OCI-LY1 (cell line): ENCODE results near the gene AFAP1.

Source experiments
- H2AFZ ChIP-seq: fragments of 200-600 bp; sonication (generic), shearing (Covaris generic); 2 replicates; pipeline ENCODE4 v1.6.0; 2014; ENCODE audit warnings: antibody characterized with exemption, mild to moderate bottlenecking, low read length
- H3F3A ChIP-seq: fragments of 200-600 bp; sonication (generic), shearing (Covaris generic); 2 replicates; pipeline ENCODE4 v1.6.0; 2014; ENCODE audit warnings: mild to moderate bottlenecking, antibody characterized with exemption, low read length, moderate library complexity; ENCODE audit not compliant: insufficient read depth
- H3K27ac ChIP-seq: fragments of 200-600 bp; sonication (generic); 2 replicates; pipeline ENCODE4 v1.5.1; 2014; ENCODE audit warnings: low read length, mixed run types, mild to moderate bottlenecking, low read depth; ENCODE audit not compliant: poor library complexity, severe bottlenecking
- H3K27me3 ChIP-seq: fragments of 200-600 bp; sonication (generic); 2 replicates; pipeline ENCODE4 v1.6.0; 2014; ENCODE audit warnings: antibody characterized with exemption, mild to moderate bottlenecking, low read length, moderate library complexity; ENCODE audit not compliant: insufficient read depth
- H3K36me3 ChIP-seq: fragments of 200-600 bp; sonication (generic); 2 replicates; pipeline ENCODE4 v1.6.1; 2014; ENCODE audit warnings: mild to moderate bottlenecking, antibody characterized with exemption, low read length, moderate library complexity, mixed read lengths; ENCODE audit not compliant: insufficient read depth
- H3K4me1 ChIP-seq: fragments of 200-600 bp; sonication (generic); 2 replicates; pipeline ENCODE4 v1.5.1; 2014; ENCODE audit warnings: mild to moderate bottlenecking, low read length, moderate library complexity; ENCODE audit not compliant: insufficient read depth, severe bottlenecking
- H3K4me2 ChIP-seq: fragments of 200-600 bp; sonication (generic), shearing (Covaris generic); 2 replicates; pipeline ENCODE4 v1.6.1; 2014; ENCODE audit warnings: low read length
- H3K4me3 ChIP-seq: fragments of 200-600 bp; sonication (generic); 2 replicates; pipeline ENCODE4 v1.5.1; 2014; ENCODE audit warnings: low read length, low read depth, mild to moderate bottlenecking, mixed read lengths; ENCODE audit not compliant: poor library complexity, severe bottlenecking
- H3K79me2 ChIP-seq: fragments of 200-600 bp; shearing (Covaris generic); 2 replicates; pipeline ENCODE4 v1.6.1; 2016; ENCODE audit warnings: mixed run types, low read length, mixed read lengths; ENCODE audit not compliant: insufficient read depth
- H3K9ac ChIP-seq: fragments of 200-600 bp; sonication (generic), shearing (Covaris generic); 2 replicates; pipeline ENCODE4 v1.6.1; 2014; ENCODE audit warnings: mild to moderate bottlenecking, low read length, mixed read lengths
- H3K9me2 ChIP-seq: fragments of 200-600 bp; sonication (generic), shearing (Covaris generic); 2 replicates; pipeline ENCODE4 v1.6.1; 2014; ENCODE audit warnings: low read depth, mild to moderate bottlenecking, low read length, mixed read lengths
- H3K9me3 ChIP-seq: fragments of 200-600 bp; shearing (Covaris generic); 2 replicates; pipeline ENCODE4 v1.6.1; 2014; ENCODE audit warnings: low read length, mixed read lengths
- H4K20me1 ChIP-seq: fragments of 200-600 bp; sonication (generic), shearing (Covaris generic); 2 replicates; pipeline ENCODE4 v1.6.0; 2016; ENCODE audit warnings: mild to moderate bottlenecking, low read length; ENCODE audit not compliant: insufficient read depth
- CTCF ChIP-seq: fragments of 200-600 bp; sonication (generic), shearing (Covaris generic); IDR thresholded peaks from 2 replicates; pipeline ENCODE4 v1.5.1; 2017; ENCODE audit warnings: mild to moderate bottlenecking, antibody characterized with exemption, low read length, moderate library complexity, mixed read lengths
- EZH2 ChIP-seq: fragments of 200-600 bp; sonication (generic), shearing (Covaris generic); IDR thresholded peaks from 2 replicates; pipeline ENCODE4 v1.8.0; 2017; ENCODE audit warnings: borderline replicate concordance, mixed run types, mild to moderate bottlenecking, antibody characterized with exemption, low read length, moderate library complexity, mixed read lengths

AFAP1 gene

GRCh38 chr4:7877176-7877575 lies 62.5 kb downstream of the AFAP1 start:
- Histone ChIP-seq H3K4me1 (no peaks in the 10 kb centered on the region), H3K79me2 (no peaks in the 10 kb centered on the region), H2AFZ (no peak overlapping the region), H3K4me2 (no peak overlapping the region), H3K9me3 (no peaks in the 10 kb centered on the region), H3K36me3 (no peaks in the 10 kb centered on the region), H4K20me1 (no peaks in the 10 kb centered on the region), H3K9ac (no peak overlapping the region), H3K27me3 (no peaks in the 10 kb centered on the region), H3K4me3 (no peak overlapping the region), H3K27ac (no peak overlapping the region), H3F3A (no peaks in the 10 kb centered on the region), H3K9me2 (no peaks in the 10 kb centered on the region)
- TF ChIP-seq EZH2 (no peak), CTCF (no peak)

GRCh38 chr4:7876201-7876875 lies 63.3 kb downstream of the AFAP1 start:
- Histone ChIP-seq H3K9ac (no peak overlapping the region), H3K36me3 (no peaks in the 10 kb centered on the region), H3K9me2 (no peaks in the 10 kb centered on the region), H3K4me1 (no peaks in the 10 kb centered on the region), H2AFZ (no peak overlapping the region), H4K20me1 (no peaks in the 10 kb centered on the region), H3K27me3 (no peaks in the 10 kb centered on the region), H3K9me3 (no peaks in the 10 kb centered on the region), H3K4me3 (no peak overlapping the region), H3K79me2 (no peaks in the 10 kb centered on the region), H3K27ac (no peak overlapping the region), H3F3A (no peaks in the 10 kb centered on the region), H3K4me2 (no peak overlapping the region)
- TF ChIP-seq EZH2 (no peak), CTCF (no peak)

- Histone ChIP-seq H3K36me3 (no peaks in the 10 kb centered on the region), H3F3A (no peaks in the 10 kb centered on the region), H3K9me3 (no peaks in the 10 kb centered on the region), H3K4me3 (no peak overlapping the region), H3K27ac (no peak overlapping the region), H3K4me1 (no peaks in the 10 kb centered on the region), H3K9ac (no peak overlapping the region), H3K79me2 (no peaks in the 10 kb centered on the region), H3K4me2 (no peak overlapping the region), H3K27me3 (no peaks in the 10 kb centered on the region), H4K20me1 (no peaks in the 10 kb centered on the region), H3K9me2 (no peaks in the 10 kb centered on the region), H2AFZ (no peak overlapping the region)
- TF ChIP-seq EZH2 (no peak), CTCF (no peak)
Measured at GRCh38 chr4:7874838-7875237, 64.8 kb downstream of the AFAP1 start.
